Type B pancreatic cell (in vitro differentiated cells): ENCODE data around the gene SLC22A23. TPM values are rescaled to one million over a fixed set of nuclear protein-coding genes. Genes with fewer than 3 reads are reported as not detected.

Experiments used
- DNase-seq: peaks from one replicate; pipeline ENCODE4 v3.0.0; 2021; ENCODE audit warnings: mixed read lengths; ENCODE audit not compliant: unreplicated experiment; ENCODE audit errors: extremely low spot score
- H3K27ac Mint-ChIP-seq: 2 replicates; pipeline ENCODE4 v1.8.0; 2021; ENCODE audit warnings: mild to moderate bottlenecking, mixed read lengths
- H3K27me3 Mint-ChIP-seq: 2 replicates; pipeline ENCODE4 v1.8.0; 2021; ENCODE audit warnings: mixed read lengths
- H3K36me3 Mint-ChIP-seq: 2 replicates; pipeline ENCODE4 v1.8.0; 2021; ENCODE audit warnings: mixed read lengths
- H3K4me1 Mint-ChIP-seq: one replicate; pipeline ENCODE4 v1.8.0; 2021; ENCODE audit warnings: mixed read lengths; ENCODE audit not compliant: unreplicated experiment
- H3K4me3 Mint-ChIP-seq: 2 replicates; pipeline ENCODE4 v1.8.0; 2021; ENCODE audit warnings: mild to moderate bottlenecking, mixed read lengths
- H3K9me3 Mint-ChIP-seq: 2 replicates; pipeline ENCODE4 v1.8.0; 2021; ENCODE audit warnings: mixed read lengths
- total RNA-seq: library from RNA; stranded (reverse); gene quantifications from 2 replicates; pipeline ENCODE4 v1.2.1, GENCODE V29; 2021; ENCODE audit warnings: low replicate concordance
- TF ChIP-seq, protein P1 (sequence below): fragments of 200-600 bp; sonication (generic); conservative IDR thresholded peaks from 2 replicates; pipeline ENCODE4 v1.5.0; 2021; ENCODE audit warnings: antibody characterized with exemption, mild to moderate bottlenecking

The SLC22A23 gene
- total RNA-seq, 1 donor from 2014 or later = 36.6 TPM

DNA sequence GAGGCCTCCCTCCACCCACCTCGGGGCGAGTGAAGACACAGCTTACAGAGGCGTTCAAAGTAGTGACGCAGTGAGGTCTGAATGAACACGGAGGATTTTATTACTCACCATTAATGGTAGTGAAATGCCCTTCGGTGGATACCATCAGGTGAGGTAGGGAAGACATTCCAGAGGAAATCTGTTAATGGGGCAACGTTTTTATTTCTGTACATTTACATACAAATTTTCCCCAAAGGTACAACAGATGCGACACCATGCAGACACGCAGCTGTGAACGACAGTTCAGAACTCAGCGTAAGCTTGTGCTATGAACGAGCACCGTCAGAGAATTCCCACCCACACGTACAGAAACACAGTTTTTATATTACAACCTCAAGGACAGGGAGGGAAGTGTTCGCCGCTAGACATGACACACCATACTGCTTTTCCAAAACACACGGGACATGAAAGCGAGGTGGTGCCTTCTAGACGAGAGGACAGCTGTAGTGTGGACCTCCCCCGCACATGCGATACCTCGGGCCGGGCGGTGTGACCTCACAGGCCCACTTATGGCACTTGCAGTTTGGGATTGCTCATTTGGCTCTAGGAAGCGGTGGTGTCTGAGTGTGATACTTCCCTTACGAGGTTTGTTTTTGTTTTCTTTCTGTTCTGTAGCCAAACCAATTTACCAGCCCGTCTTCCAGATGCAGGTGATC lies 187.4 kb downstream of the SLC22A23 start:
- Mint-ChIP-seq H3K4me3 (no peak overlapping the region), H3K27me3 (no peaks in the 10 kb centered on the region), H3K36me3 (peaks cover 38% of the 10 kb centered on the region), H3K9me3 (no peaks in the 10 kb centered on the region), H3K4me1 (peaks cover 6% of the 10 kb centered on the region), H3K27ac (no peak overlapping the region)
- DNase-seq = no peak
- TF ChIP-seq, protein P1, sequence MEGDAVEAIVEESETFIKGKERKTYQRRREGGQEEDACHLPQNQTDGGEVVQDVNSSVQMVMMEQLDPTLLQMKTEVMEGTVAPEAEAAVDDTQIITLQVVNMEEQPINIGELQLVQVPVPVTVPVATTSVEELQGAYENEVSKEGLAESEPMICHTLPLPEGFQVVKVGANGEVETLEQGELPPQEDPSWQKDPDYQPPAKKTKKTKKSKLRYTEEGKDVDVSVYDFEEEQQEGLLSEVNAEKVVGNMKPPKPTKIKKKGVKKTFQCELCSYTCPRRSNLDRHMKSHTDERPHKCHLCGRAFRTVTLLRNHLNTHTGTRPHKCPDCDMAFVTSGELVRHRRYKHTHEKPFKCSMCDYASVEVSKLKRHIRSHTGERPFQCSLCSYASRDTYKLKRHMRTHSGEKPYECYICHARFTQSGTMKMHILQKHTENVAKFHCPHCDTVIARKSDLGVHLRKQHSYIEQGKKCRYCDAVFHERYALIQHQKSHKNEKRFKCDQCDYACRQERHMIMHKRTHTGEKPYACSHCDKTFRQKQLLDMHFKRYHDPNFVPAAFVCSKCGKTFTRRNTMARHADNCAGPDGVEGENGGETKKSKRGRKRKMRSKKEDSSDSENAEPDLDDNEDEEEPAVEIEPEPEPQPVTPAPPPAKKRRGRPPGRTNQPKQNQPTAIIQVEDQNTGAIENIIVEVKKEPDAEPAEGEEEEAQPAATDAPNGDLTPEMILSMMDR = no peak

DNA sequence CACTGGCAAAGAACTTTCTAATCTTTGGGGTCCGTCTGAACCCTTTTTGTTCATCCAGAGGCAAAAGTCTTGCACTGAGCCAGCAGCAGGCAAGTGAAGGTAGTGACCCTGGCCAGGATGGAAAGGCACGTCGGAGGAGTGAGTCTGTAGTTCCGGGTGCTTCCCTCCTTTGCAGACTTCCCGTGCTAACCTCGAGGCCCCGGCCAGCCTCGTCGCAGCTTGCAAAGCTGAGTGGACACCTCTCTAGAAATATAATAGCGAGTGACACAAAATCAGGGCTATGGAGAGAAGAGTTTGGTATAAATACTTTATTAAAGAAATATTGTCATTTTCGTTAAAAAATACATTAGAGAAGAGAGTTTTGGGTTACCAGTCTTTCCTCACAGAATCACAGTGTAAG lies 188.2 kb downstream of the SLC22A23 start:
- Mint-ChIP-seq H3K36me3 (peaks cover 35% of the 10 kb centered on the region), H3K4me1 (peaks cover 6% of the 10 kb centered on the region), H3K4me3 (no peak overlapping the region), H3K27ac (no peak overlapping the region), H3K27me3 (no peaks in the 10 kb centered on the region), H3K9me3 (no peaks in the 10 kb centered on the region)
- TF ChIP-seq, protein P1 = no peak
- no peak for DNase-seq

DNA sequence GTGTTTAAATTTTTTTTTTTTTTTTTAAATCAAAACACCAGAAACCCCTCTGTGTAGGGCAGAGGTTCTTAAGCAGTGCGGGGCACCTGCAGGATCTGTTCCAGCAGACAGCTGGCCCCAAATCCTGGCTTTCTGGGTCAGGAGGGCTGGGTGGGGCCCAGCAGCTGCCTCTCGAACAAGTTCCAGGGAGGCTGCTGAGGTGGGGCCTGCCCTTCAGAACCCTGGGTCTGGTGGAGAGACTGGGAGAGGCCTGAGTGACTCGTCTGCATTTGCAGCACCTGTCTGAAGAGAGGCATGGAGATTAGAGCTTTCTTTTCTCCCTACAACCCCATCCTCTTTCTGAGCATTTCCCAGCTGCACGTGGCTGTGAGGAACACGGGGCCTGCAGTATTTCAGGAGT lies 189.7 kb downstream of the SLC22A23 start:
- Mint-ChIP-seq H3K36me3 (peaks cover 33% of the 10 kb centered on the region), H3K27me3 (no peaks in the 10 kb centered on the region), H3K4me3 (no peak overlapping the region), H3K27ac (peak overlapping the region; percentile 48), H3K9me3 (no peaks in the 10 kb centered on the region), H3K4me1 (peaks cover 6% of the 10 kb centered on the region)
- TF ChIP-seq, protein P1 = no peak
- no peak for DNase-seq

DNA sequence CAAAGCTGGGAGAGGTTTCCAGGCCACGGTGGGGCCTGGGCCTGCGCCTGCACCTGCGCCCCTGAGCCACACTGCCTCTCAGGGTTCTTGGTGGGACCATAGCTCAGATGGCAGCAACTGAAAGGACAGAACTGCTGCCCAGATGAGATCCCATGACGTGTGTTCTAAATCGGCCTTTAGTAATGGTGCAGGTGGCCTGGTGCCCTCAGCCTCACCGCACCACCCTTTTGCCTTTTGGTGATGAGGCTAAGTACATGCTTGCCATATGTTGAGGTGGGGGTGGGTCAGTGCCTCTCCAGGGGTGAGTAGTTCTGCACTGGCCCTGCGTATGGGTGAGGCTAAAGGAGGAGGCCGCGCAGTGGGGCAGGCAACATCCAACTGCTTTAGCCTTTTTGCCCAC lies 190.7 kb downstream of the SLC22A23 start:
- Mint-ChIP-seq H3K4me1 (peaks cover 13% of the 10 kb centered on the region), H3K27ac (no peak overlapping the region), H3K9me3 (no peaks in the 10 kb centered on the region), H3K27me3 (no peaks in the 10 kb centered on the region), H3K36me3 (peaks cover 26% of the 10 kb centered on the region), H3K4me3 (no peak overlapping the region)
- no peak for DNase-seq
- TF ChIP-seq, protein P1 = no peak

DNA sequence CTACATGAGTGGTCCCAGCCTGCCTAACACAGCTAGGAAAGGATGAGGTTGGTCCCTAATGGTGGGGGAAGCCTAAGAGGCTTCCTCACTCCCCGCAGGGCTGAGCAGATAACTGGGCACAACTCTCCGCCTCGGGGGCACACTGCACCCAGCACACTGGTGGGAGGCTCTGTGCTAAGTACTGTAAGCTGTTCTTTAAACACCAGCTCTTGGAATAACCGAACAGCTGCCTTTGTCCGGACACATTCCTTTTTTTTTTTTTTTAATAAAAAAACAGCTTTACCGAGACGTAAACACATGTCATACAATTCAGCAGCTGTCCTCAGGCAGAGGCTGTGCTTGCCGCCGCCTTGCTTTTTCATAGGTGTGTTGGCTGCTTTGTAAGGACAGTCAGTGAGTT lies 191.2 kb downstream of the SLC22A23 start:
- Mint-ChIP-seq H3K27me3 (no peaks in the 10 kb centered on the region), H3K36me3 (peaks cover 22% of the 10 kb centered on the region), H3K4me1 (peaks cover 18% of the 10 kb centered on the region), H3K27ac (no peak overlapping the region), H3K9me3 (no peaks in the 10 kb centered on the region), H3K4me3 (no peak overlapping the region)
- TF ChIP-seq, protein P1 = no peak
- no peak for DNase-seq

DNA sequence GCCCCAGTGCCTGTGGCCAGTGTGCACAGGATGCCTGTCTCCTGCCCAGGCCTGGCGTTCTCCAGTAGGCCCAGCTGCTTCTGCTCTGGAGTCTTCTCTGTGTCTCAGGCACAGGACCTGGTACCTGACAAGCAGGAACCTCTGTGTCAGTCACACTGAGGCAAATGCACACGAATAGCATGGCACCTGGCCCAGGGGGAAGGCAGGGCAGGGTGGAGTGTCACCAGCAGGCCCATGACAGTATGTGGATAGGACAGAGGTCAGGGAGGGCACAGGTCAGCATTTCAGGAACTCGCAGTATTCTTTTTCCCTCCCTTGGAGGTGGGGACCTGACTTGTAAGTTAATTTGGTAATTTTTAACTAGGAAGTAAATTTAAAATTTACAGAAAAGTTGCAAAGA lies 192.5 kb downstream of the SLC22A23 start:
- peaks cover 26% of the 10 kb centered on the region for H3K4me1 Mint-ChIP-seq
- TF ChIP-seq, protein P1 = no peak
- H3K27me3 Mint-ChIP-seq = no peaks in the 10 kb centered on the region
- no peak overlapping the region for H3K4me3 Mint-ChIP-seq
- no peak for DNase-seq
- H3K27ac Mint-ChIP-seq = no peak overlapping the region
- no peaks in the 10 kb centered on the region for H3K9me3 Mint-ChIP-seq
- peaks cover 15% of the 10 kb centered on the region for H3K36me3 Mint-ChIP-seq
